ENCODE results near the gene UTP14C. TPM values are rescaled to one million over a fixed set of nuclear protein-coding genes. Genes with fewer than 3 reads are reported as not detected.

UTP14C gene, protein sequence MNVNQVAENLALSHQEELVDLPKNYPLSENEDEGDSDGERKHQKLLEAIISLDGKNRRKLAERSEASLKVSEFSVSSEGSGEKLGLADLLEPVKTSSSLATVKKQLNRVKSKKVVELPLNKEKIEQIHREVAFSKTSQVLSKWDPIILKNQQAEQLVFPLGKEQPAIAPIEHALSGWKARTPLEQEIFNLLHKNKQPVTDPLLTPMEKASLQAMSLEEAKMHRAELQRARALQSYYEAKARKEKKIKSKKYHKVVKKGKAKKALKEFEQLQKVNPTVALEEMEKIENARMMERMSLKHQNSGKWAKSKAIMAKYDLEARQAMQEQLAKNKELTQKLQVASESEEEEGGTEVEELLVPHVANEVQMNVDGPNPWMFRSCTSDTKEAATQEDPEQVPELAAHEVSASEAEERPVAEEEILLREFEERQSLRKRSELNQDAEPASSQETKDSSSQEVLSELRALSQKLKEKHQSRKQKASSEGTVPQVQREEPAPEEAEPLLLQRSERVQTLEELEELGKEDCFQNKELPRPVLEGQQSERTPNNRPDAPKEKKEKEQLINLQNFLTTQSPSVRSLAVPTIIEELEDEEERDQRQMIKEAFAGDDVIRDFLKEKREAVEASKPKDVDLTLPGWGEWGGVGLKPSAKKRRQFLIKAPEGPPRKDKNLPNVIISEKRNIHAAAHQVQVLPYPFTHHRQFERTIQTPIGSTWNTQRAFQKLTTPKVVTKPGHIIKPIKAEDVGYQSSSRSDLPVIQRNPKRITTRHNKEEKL
- total RNA-seq (ENCODE audit: low replicate concordance): 13.3 and 14.7 TPM in 2 replicates

DNA sequence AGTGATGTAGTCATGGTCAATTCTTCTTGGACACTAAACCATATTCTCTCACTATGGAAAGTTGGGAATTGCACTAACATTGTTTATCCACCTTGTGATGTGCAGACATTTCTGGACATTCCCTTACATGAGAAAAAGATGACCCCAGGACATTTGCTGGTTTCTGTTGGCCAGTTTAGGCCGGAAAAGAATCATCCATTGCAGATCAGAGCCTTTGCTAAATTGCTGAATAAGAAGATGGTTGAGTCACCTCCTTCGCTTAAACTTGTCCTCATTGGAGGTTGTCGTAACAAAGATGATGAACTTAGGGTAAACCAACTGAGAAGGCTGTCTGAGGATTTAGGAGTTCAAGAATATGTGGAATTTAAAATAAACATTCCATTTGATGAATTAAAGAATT is at the start of gene UTP14C:
Gene UTP14C, plus strand, starts transcription at position 211 of the 400 bp plus-strand sequence. CDS start 4,114 bp downstream, outside the sequence.
- no peak for TF ChIP-seq CTCF (IDR thresholded peaks at IDR 0.05; ENCODE audit: insufficient read depth, low read length)
- DNase-seq (ENCODE audit: low read depth): no peak
- H3K4me3 ChIP-seq (ENCODE audit: low read depth, low read length): no peak within 1 kb of the TSS

DNA sequence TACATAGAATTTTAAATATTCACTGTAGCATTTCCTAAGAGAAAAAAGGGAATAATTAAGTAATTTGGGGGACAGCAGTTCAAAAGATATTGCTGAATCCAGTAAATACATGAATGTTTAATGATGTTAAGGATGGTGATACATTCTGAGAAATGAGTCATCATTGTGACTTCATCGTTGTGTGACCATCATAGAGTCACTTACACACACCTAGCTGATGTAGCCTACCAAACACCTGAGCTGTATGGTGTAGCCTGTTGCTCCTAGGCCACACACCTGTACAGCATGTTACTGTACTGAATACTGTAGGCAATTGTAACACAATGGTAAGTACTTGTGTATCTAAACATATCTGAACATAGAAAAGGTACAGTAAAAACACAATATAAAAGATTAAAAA is 48.1 kb upstream of the UTP14C start:
- H3K4me3 ChIP-seq (ENCODE audit: low read depth, low read length): no peak overlapping the region
- no peak for DNase-seq (ENCODE audit: low read depth)
- TF ChIP-seq CTCF (IDR thresholded peaks at IDR 0.05; ENCODE audit: insufficient read depth, low read length): no peak

DNA sequence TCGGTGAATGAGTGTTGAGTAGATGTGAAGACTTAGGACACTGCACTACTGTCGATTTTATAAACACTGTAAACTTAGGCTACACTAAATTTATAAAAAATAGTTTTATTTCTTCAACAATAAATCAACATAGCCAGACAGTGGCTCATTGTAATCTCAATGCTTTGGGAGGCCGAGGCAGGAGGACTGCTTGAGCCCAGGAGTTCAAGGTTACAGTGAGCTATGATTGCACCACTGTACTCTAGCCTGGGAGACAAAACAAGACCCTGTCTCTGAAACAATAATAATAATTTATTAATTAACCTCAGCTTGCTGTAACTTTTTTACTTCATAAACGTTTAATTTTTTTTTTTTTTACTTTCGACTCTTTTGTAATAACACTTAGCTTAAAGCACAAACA is 47.6 kb upstream of the UTP14C start:
- TF ChIP-seq CTCF (IDR thresholded peaks at IDR 0.05; ENCODE audit: insufficient read depth, low read length): no peak
- H3K4me3 ChIP-seq (ENCODE audit: low read depth, low read length): no peak overlapping the region
- no peak for DNase-seq (ENCODE audit: low read depth)

DNA sequence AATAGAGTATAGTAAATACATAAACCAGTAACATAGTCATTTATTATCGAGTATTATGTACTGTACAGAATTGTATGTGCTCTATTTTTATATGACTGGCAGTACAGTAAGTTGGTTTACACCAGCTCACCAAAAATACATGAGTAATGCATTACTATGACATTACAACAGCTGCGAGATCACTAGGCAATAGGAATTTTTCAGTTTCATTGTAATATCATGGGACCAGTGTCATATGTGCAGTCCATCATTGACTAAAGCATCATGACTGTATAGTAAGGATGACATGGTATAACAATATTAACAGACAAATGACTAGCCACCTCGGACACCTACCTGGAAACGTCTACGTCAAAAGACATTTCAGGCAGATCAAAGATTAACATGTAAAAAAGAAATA is 46.9 kb upstream of the UTP14C start:
- H3K4me3 ChIP-seq (ENCODE audit: low read depth, low read length): no peak overlapping the region
- no peak for DNase-seq (ENCODE audit: low read depth)
- no peak for TF ChIP-seq CTCF (IDR thresholded peaks at IDR 0.05; ENCODE audit: insufficient read depth, low read length)

GRCh38 chr13:51978796-51979556 is 45.5 kb upstream of the UTP14C start:
- no peak for DNase-seq (ENCODE audit: low read depth)
- no peak for TF ChIP-seq CTCF (IDR thresholded peaks at IDR 0.05; ENCODE audit: insufficient read depth, low read length)
- H3K4me3 ChIP-seq (ENCODE audit: low read depth, low read length): no peak overlapping the region

GRCh38 chr13:51980908-51981307 is 43.6 kb upstream of the UTP14C start:
- no peak for TF ChIP-seq CTCF (IDR thresholded peaks at IDR 0.05; ENCODE audit: insufficient read depth, low read length)
- no peak overlapping the region for H3K4me3 ChIP-seq (ENCODE audit: low read depth, low read length)
- DNase-seq (ENCODE audit: low read depth): no peak

Data from fibroblast of the aortic adventitia (primary cell).